ENCODE results near the gene EDA. TPM values are rescaled to one million over a fixed set of nuclear protein-coding genes. Genes with fewer than 3 reads are reported as not detected.

EDA gene
- 10 to 100 TPM; 13.1 to 14.9 TPM for total RNA-seq

GRCh38 chrX:69615779-69616456, at the start of gene EDA:
TSS of gene EDA (plus strand) at chrX:69616113.
- Histone ChIP-seq H3K27me3 (no peaks in the 10 kb centered on the region), H3K27ac (peak within 1 kb of the TSS; percentile 68 to 78), H3K4me3 (peak within 1 kb of the TSS; percentile 61 to 65), H3K36me3 (no peaks in the 10 kb centered on the region), H3K4me1 (no peaks in the 10 kb centered on the region), H3K9me3 (no peaks in the 10 kb centered on the region)
- peak; percentile 72 for DNase-seq (ENCODE audit: low spot score)
- TF ChIP-seq CTCF (IDR thresholded peaks at IDR 0.05), result no peak

- Histone ChIP-seq H3K4me1 (no peaks in the 10 kb centered on the region), H3K27me3 (no peaks in the 10 kb centered on the region), H3K9me3 (no peaks in the 10 kb centered on the region), H3K36me3 (no peaks in the 10 kb centered on the region), H3K27ac (no peak overlapping the region), H3K4me3 (no peak overlapping the region)
- DNase-seq (ENCODE audit: low spot score), result no peak
- no peak for TF ChIP-seq CTCF (IDR thresholded peaks at IDR 0.05)
Measured at GRCh38 chrX:69568828-69569227, 47.1 kb upstream of the EDA start.

GRCh38 chrX:69597399-69597798, 18.5 kb upstream of the EDA start:
- Histone ChIP-seq H3K4me1 (no peaks in the 10 kb centered on the region), H3K4me3 (no peak overlapping the region), H3K27ac (no peak overlapping the region), H3K36me3 (no peaks in the 10 kb centered on the region), H3K27me3 (no peaks in the 10 kb centered on the region), H3K9me3 (no peaks in the 10 kb centered on the region)
- no peak for TF ChIP-seq CTCF (IDR thresholded peaks at IDR 0.05)
- DNase-seq (ENCODE audit: low spot score), result no peak

- Histone ChIP-seq H3K27me3 (no peaks in the 10 kb centered on the region), H3K4me1 (no peaks in the 10 kb centered on the region), H3K36me3 (no peaks in the 10 kb centered on the region), H3K9me3 (no peaks in the 10 kb centered on the region), H3K4me3 (no peak overlapping the region), H3K27ac (no peak overlapping the region)
- no peak for DNase-seq (ENCODE audit: low spot score)
- TF ChIP-seq CTCF (IDR thresholded peaks at IDR 0.05), result no peak
Measured at GRCh38 chrX:69600182-69600581, 15.7 kb upstream of the EDA start.

GRCh38 chrX:69603566-69604194, 12.2 kb upstream of the EDA start:
- H3K9me3 ChIP-seq, result no peaks in the 10 kb centered on the region
- H3K4me3 ChIP-seq, result no peak overlapping the region
- H3K36me3 ChIP-seq, result no peaks in the 10 kb centered on the region
- no peak for TF ChIP-seq CTCF (IDR thresholded peaks at IDR 0.05)
- H3K27me3 ChIP-seq, result no peaks in the 10 kb centered on the region
- no peak overlapping the region for H3K27ac ChIP-seq
- no peaks in the 10 kb centered on the region for H3K4me1 ChIP-seq
- DNase-seq (ENCODE audit: low spot score), result no peak
